NT2/D1 (cell line): ENCODE data around the gene SAMD7.

ENCODE experiments used
- DNase-seq: peaks from one replicate; pipeline ENCODE4 v3.0.0-alpha.2; 2011; ENCODE audit warnings: low read depth, low spot score
- H3K27me3 ChIP-seq: 2 replicates; pipeline ENCODE4 v1.6.0; 2011; ENCODE audit warnings: mild to moderate bottlenecking; ENCODE audit not compliant: insufficient read length, insufficient read depth
- H3K36me3 ChIP-seq: 2 replicates; pipeline ENCODE4 v1.6.1; 2011; ENCODE audit warnings: mild to moderate bottlenecking, low read length, mixed read lengths; ENCODE audit not compliant: insufficient read depth, insufficient read length
- H3K4me1 ChIP-seq: 2 replicates; pipeline ENCODE4 v1.5.1; 2011; ENCODE audit not compliant: insufficient read depth, insufficient read length
- H3K4me3 ChIP-seq: 2 replicates; pipeline ENCODE4 v1.5.1; 2011; ENCODE audit warnings: low read depth; ENCODE audit not compliant: insufficient read length
- H3K9ac ChIP-seq: 2 replicates; pipeline ENCODE4 v1.6.0; 2011; ENCODE audit warnings: low read depth; ENCODE audit not compliant: insufficient read length
- H3K9me3 ChIP-seq: 2 replicates; pipeline ENCODE4 v1.5.1; 2011; ENCODE audit warnings: mild to moderate bottlenecking, low read length; ENCODE audit not compliant: insufficient read depth
- SUZ12 ChIP-seq: IDR thresholded peaks from 2 replicates; pipeline ENCODE4 v1.6.1; 2011; ENCODE audit not compliant: insufficient read length, insufficient read depth; ENCODE audit errors: extremely low read depth
- YY1 ChIP-seq: IDR thresholded peaks from 2 replicates; pipeline ENCODE4 v1.6.1; 2011; ENCODE audit not compliant: insufficient read length, insufficient read depth
- ZNF274 ChIP-seq: IDR thresholded peaks from 2 replicates; pipeline ENCODE4 v1.6.1; 2011; ENCODE audit warnings: mild to moderate bottlenecking, low read depth, low read length

Gene SAMD7

GRCh38 chr3:169966951-169967915 is 55.9 kb downstream of the SAMD7 start:
- Histone ChIP-seq H3K9ac (peak overlapping the region; percentile 87), H3K4me1 (no peaks in the 10 kb centered on the region), H3K4me3 (peak overlapping the region; percentile 88), H3K9me3 (no peaks in the 10 kb centered on the region), H3K36me3 (peaks cover 26% of the 10 kb centered on the region), H3K27me3 (no peaks in the 10 kb centered on the region)
- peak; percentile 36 for DNase-seq
- TF ChIP-seq ZNF274 (no peak), YY1 (no peak), SUZ12 (no peak)

- Histone ChIP-seq H3K9ac (no peak overlapping the region), H3K4me3 (peak overlapping the region; percentile 88)
- TF ChIP-seq SUZ12 (no peak), ZNF274 (no peak), YY1 (no peak)
Observed at GRCh38 chr3:169968224-169968885, 57.0 kb downstream of the SAMD7 start.

GRCh38 chr3:169969174-169970095 is 58.1 kb downstream of the SAMD7 start:
- Histone ChIP-seq H3K4me3 (no peak overlapping the region), H3K4me1 (no peaks in the 10 kb centered on the region), H3K9ac (no peak overlapping the region), H3K36me3 (peaks cover 38% of the 10 kb centered on the region), H3K9me3 (no peaks in the 10 kb centered on the region), H3K27me3 (no peaks in the 10 kb centered on the region)
- DNase-seq = no peak
- no peak for TF ChIP-seq SUZ12
- no peak for TF ChIP-seq ZNF274
- no peak for TF ChIP-seq YY1

More at GRCh38 chr3:169968224-169968885, 57.0 kb downstream of the SAMD7 start:
- Histone ChIP-seq H3K27me3 (no peaks in the 10 kb centered on the region), H3K36me3 (peaks cover 28% of the 10 kb centered on the region), H3K9me3 (no peaks in the 10 kb centered on the region), H3K4me1 (no peaks in the 10 kb centered on the region)
- no peak for DNase-seq

GRCh38 chr3:169970847-169971246 is 59.5 kb downstream of the SAMD7 start:
- Histone ChIP-seq H3K9ac (no peak overlapping the region), H3K4me1 (no peaks in the 10 kb centered on the region), H3K36me3 (peaks cover 51% of the 10 kb centered on the region), H3K27me3 (no peaks in the 10 kb centered on the region), H3K4me3 (no peak overlapping the region), H3K9me3 (no peaks in the 10 kb centered on the region)
- TF ChIP-seq SUZ12 (no peak), YY1 (no peak), ZNF274 (no peak)
- DNase-seq = no peak

GRCh38 chr3:169971522-169971921 is 60.1 kb downstream of the SAMD7 start:
- Histone ChIP-seq H3K4me1 (no peaks in the 10 kb centered on the region), H3K4me3 (no peak overlapping the region), H3K9ac (no peak overlapping the region), H3K9me3 (no peaks in the 10 kb centered on the region), H3K27me3 (no peaks in the 10 kb centered on the region), H3K36me3 (peaks cover 57% of the 10 kb centered on the region)
- no peak for TF ChIP-seq SUZ12
- TF ChIP-seq YY1 = no peak
- no peak for TF ChIP-seq ZNF274
- no peak for DNase-seq

- H3K9ac ChIP-seq = no peak overlapping the region
- H3K27me3 ChIP-seq = no peaks in the 10 kb centered on the region
- no peak for TF ChIP-seq ZNF274
- no peak for TF ChIP-seq YY1
- TF ChIP-seq SUZ12 = no peak
- no peak for DNase-seq
- H3K9me3 ChIP-seq = no peaks in the 10 kb centered on the region
- H3K4me1 ChIP-seq = no peaks in the 10 kb centered on the region
- H3K4me3 ChIP-seq = no peak overlapping the region
- peaks cover 95% of the 10 kb centered on the region for H3K36me3 ChIP-seq
Observed at GRCh38 chr3:169980055-169980454, 68.7 kb downstream of the SAMD7 start.
